Stimulated activated CD8-positive, alpha-beta memory T cell treated with anti-CD3 and anti-CD28 coated beads, Interleukin-2, amount 100 ng/mL, for 1 hour (primary cell): ENCODE results near the gene GRID1.
"Not testable (repeated sequence)": the region's sequence is repeated elsewhere in the genome, so short reads cannot be mapped to it uniquely, and the experiment has no call there.

Source experiments
- DNase-seq, 2 donors: peaks; one replicate each; pipeline ENCODE4 v3.0.0-alpha.2; 2020; ENCODE audit warnings: low read depth in 2 of 2

The GRID1 gene

DNA sequence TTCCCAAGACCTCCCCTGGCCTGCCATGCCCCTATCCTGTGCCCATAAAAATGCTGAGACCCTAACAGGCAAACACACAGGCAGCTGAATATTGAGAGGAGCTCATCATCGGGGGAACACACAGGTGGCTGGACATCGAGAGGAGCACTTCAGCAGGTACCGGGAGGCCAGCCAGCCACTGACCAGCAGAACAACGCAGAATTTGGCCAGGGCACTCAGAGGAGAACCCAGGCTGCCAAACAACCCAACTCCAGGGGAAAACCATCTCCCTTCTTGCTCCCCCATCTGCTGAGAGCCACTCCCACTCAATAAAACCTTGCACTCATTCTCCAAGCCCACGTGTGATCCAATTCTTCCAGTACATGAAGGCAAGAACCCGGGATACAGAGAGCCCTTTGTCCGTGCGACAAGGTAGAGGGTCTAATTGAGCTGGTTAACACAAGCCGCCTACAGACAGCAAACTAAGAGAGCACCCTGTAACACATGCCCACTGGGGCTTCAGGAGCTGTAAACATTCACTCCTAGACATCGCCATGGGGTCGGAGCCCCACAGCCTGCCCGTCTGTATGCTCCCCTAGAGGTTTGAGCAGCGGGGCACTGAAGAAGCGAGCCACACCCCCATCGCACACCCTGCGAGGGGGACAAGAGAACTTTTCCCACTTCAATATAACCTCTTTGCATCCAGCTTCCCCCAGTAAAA, 258.8 kb downstream of the GRID1 start:
- DNase-seq, result not testable (repeated sequence)

DNA sequence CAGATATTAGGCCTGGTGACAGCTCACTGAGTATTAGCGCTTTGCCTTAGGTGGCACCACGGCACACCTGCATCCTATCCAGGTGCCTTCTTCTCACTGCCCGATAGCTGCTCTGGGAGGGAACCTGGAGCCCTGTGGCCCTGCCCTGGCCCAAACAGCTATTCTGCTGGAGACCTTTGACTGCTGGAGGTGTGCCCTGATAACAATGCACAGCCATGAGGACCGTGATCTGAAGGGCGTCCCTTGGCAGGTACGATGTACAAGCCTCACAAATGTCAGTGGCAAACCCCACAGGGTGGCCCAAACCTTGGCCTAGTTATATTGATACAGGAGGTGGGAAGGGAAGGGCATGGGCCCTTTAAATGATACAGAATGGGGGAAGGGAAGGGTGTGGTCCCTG, 259.5 kb downstream of the GRID1 start:
- DNase-seq, result no peak

DNA sequence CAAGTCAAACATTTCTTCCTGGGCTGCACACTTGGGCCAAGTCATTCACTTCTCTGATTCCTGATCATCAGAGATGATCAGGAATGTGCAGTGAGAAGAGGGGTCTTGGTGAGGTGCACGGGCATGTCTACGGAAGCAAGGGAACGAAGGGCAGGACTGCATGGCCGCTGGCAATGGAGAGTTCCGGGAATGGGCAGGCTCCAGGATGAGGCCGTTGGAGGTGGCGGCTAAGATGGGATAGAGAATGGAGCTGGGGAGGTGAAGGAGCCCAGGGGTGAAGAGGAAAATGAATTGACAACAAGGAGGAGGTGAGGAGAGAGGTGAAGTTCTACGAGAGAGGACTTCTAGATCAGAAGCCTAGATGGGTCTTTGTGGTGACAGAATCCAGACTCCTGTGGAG, 260.0 kb downstream of the GRID1 start:
- no peak for DNase-seq

DNA sequence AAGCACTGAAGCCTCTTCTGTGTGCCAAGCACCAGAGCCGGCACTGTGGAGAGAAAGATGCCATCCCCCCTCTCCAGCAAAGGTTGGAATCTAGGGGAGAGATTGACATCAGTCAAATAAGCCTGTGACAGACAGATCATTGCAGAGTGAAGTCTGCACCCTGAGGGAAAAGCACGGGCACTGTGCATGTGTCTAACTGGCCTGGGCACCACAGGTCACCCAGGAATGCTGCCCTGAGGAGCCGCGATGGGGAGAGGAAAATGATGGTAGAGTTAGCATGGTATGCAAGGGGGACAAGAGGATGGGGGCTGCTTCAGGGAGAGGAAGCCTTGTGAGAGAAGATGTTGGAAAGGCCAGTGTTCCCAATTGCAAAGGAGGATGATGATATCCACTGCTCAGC, 261.0 kb downstream of the GRID1 start:
- DNase-seq, result no peak

DNA sequence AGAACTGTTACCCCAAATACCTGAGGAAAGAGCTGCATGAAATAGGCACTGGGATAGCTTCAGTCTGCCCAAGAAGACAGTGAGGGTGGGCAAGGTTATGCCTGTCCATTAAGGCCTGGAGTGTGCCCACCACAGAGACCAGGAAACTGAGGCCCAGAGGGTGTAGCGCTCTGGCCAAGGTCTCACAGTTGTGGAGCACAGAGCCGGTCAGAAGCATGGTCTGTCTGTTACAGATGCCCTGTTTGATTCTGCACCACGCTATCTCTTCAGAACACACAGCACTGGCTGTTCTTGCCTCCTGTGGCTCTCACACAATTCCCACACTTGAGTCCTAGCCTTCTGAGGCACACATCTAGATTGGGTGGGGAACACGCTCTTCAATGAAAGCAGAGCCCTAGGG, 261.4 kb downstream of the GRID1 start:
- DNase-seq, result no peak

DNA sequence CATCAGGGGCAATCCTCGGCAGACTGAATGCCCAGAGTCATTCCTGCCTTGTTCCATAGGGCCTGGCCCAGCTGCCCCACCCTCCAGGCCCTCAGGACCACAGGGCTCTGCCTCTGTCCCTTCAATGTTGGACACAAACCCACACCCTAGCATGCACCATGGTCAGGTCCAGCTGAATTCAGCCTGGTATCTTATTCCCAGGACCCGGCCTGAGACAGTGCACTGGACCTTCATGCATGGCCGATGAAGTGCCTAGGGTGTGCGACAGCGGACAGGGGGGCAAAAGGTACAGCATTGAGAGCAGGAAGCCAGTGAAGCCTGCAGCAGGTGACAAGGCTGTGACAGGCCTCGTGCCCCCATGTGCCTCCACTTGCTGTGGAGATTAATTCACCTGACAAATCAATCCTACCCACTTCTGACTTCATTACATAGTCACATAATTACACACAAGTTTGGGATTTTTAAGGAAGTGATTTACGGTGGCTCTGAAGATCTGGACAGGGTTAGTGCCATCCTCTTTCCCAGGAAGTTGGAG, 261.9 kb downstream of the GRID1 start:
- no peak for DNase-seq

DNA sequence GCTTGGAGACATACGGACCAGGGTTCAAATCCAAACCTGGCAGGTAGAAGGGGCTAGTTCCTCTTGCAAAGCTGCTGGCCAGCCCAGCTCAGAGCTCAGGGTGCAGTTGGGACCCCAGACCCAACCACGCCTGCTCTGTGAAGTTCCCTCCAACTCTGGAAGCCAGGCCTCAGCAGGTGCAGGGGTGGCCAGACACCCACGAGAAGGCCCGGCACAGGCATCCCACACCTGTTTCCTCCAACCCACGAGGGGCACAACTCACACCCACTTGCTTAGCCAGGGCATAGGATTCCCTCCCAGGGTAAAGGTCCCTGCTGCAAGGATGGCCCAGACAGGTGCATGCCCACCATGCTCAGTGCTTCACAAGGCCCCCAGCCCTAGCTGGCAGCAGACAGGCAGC, 262.4 kb downstream of the GRID1 start:
- DNase-seq, result no peak

DNA sequence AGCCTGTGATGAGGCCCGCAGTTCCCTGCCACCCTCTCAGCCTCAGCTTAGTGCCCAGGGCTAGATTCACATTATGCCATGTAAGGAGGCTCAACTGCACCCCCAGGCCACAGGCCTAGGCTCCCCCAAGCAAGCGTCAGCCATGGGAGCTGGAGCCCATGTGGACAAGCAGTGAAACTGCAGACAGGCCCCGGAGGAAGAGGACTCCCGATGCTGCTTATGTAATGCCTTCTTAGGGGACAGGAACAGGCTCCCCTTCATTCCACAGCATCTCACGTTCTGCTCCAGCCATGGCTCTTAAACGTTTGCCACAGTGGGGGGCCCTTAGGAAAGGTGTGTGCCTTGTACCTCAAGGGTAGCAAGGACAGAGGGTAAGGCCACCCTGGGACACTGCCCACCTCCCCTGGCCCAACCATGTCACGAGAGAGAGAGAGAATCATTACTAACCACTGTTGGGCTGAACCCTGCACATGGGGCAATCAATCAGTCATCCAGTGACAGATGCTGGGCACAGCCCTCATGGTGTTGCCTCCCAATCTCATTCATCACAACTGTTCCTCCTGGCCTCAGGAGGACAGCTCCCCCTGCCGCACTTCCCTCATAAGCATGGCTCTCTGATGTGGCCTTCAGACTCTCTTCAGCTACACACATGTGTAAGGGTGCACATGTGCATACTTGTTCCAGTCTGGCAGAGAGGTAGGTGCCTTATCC, 263.0 kb downstream of the GRID1 start:
- no peak for DNase-seq

DNA sequence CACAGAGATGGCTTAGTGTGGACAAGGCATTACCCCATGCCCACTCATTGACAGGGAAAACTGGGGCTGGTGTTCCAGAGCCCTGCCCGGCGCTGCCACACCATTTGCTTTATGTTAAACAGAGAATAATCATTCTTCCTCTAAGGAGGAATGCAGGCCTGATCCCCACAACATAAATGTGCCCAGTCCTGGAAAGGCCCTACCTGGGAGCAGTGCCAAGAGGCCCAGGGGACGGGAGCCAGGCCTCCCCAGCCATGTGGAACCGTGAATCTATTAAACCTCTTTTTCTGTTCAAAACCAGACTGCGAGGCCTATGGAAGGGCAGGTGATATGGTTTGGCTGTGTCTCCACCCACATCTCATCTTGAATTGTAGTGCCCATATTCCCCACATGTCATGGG, 264.1 kb downstream of the GRID1 start:
- DNase-seq, result no peak

DNA sequence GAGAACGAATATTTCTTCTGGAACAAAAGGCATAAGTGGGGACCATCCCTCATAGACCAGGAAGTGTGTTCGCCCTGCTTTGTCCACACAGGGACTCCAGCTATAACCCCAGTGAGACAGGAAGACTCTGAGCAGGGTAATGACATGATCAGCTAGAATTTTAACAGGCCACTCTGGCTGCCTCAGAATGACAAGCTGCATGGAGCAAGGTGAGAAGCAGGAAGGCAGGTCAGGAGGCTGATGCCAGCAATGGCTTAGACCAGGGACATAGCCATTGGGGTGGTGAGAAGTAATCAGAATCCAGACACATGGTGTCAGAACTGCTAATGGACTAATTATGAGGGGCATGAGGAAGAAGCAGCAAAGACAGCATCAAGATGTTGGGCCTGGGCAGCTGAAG, 264.6 kb downstream of the GRID1 start:
- no peak for DNase-seq

DNA sequence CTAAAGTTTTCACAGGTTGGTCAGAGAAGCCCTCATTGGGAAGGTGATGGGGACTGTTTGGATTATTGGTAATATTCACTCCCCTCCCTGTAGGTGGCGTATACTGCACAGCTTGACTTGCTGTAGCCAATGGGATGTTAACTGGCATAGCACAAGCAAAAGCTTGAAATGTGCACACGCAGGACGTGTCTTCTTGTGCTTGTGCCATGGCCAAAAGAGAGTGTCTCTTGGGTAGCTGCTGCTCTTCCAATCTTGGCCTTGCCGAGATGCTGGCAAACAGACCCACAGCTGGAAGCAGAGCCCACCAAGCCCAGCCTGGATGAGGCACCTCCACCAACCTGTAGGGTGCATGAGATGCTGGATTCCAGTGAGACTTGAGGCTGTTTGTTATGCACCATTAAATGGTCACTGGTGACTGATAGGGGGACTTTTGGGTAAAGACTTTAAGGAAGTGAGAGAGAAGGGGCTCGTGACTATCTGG, 266.0 kb downstream of the GRID1 start:
- DNase-seq, result no peak

DNA sequence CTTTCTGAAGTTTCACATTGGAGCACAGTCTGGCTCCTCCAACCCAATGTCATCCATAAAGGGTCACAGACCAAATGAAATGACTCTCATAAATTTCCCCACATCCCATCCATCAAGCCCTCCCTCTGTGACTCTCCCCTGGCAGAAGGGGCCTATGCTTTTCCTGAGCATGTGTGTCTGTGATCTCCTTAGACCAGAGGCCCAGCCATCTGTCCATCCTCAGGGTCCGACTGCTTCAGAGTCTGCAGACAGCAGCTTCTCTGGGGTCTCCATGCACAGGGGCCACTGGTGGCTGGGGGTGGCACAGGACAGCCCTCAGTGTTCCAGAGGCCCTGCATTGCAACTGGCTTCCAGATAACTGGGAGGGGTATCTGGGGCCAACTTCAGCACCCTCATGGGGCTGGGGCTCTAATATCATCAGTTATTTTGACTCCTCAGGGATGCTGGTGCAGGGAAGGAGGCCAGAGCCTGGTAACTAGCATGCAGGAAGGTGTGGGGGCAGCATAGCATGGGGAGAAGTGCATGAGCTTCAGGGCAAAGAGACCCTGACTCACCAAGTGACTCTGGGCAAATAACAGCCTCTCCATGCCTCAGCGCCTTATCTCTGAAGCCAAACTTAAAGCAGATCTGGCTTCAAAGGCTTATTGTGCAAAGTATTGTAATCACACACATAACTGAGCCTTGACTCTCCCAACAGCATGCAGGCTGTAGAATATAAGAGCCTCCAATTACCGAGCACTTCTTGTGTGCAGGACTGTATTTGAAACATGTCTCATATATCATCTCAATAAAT, 266.9 kb downstream of the GRID1 start:
- DNase-seq, result no peak

DNA sequence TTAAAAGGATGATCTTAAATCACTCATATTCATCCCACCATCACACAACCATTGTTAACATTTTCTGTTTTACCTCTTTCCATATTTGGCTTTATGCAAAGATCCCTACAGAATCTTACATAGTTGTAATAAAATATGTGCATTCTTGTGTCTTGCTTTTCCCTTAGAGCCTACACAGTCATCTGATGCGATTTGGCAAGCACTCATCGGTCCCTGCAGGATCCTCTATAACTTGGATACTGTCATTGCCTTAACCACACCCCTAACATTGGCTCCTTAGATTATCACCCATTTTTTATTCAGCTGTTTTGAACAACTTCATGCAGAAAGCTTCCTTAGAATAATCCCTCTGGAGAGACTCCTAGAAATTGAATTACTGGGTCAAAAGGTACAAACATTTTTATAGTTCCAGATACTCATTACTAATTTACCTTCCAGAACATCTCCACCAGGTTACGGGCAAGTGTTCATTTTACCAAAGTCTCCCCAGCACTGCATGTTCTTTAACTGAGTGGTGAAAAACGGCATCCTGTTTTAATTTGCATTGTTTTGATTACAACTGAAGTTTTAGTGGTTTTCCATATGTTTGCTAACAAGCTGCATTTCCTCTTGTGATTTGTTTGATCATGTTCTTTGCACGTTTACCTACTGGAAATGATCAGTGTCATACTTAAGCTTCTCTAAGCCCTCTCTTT, 268.3 kb downstream of the GRID1 start:
- DNase-seq, result no peak

DNA sequence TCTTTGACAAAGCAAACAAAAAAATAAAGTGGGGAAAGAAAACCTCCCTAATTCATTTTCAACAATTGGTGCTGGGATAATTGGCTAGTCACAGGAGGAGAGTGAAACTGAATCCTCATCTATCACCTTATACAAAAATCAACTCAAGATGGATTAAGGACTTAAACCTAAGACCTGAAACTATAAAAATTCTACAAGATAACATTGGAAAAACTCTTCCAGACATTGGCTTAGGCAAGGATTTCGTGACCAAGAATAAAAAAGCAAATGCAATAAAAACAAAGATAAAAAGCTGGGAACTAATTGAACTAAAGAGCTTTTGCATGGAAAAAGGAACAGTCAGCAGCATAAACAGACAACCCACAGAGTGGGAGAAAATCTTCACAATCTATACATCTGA, 271.5 kb downstream of the GRID1 start:
- DNase-seq, result not testable (repeated sequence)

DNA sequence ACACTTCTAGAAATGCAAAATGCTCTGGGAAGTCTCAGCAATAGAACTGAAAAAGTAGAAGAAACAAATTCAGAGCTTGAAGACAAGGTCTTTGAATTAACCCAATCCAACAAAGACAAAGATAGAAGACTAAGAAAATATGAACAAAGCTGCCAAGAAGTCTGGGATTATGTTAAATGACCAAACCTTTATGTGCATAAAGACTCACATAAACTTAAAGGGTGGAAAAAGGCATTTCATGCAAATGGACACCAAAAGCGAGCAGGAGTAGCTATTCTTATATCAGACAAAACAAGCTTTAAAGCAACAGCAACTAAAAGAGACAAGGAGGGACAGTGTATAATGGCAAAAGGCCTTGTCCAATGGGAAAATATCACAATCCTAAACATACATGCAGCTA, 274.3 kb downstream of the GRID1 start:
- not testable (repeated sequence) for DNase-seq

DNA sequence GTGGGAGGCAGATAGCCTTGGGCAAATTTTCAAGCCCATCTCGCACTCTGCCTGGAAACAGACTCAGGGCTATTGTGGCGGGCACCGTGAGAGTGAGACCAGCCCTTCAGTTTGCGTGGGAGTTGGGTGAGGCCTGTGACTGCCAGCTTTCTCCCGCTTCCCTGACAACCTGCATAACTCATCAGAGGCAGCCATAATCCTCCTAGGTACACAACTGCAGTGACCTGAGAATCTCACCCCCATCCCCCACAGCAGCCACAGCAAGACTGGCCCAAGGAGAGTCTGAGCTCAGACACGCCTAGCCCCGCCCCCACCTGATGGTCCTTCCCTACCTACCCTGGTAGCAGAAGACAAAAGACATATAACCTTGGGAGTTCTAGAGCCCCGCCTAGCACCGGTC, 275.4 kb downstream of the GRID1 start:
- DNase-seq, result no peak

DNA sequence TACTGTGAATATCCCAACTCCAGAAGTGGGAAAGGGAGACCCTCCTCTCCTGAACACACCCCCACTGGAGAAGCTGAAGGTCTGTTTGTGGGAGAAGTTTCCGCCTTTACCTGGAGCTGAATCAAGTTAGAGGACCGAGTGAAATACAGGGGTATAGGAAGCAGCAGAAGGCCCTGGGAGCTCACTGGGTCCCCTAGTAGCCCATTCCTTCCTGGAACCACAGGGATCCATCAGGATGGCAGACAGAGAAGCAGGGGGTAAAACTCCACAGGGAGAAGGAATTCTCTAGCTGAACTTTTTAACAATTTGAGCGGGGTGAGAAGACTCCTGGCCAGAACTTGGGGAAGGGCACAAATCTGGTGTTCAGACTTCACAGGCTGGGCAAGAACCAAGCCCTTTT, 275.8 kb downstream of the GRID1 start:
- DNase-seq, result no peak

DNA sequence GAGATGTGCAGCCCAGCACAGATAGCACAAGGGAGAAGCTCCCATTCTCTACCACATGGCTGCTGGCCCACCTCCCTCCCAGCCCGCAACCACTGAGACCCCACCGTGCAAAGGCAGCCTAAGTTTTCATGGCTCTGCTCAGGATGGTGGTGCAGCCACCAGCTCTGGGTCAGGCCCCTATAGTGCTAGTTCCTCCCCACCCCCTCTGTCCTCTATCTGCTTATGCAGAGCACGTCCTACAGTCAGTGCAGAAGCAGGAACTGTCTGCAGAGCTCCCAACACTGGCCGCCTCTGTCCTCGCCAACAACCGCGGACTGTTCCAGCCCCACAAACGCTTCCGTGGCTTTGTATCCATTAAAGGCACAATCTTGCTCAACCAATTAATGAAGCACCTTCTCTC, 278.9 kb downstream of the GRID1 start:
- no peak for DNase-seq

DNA sequence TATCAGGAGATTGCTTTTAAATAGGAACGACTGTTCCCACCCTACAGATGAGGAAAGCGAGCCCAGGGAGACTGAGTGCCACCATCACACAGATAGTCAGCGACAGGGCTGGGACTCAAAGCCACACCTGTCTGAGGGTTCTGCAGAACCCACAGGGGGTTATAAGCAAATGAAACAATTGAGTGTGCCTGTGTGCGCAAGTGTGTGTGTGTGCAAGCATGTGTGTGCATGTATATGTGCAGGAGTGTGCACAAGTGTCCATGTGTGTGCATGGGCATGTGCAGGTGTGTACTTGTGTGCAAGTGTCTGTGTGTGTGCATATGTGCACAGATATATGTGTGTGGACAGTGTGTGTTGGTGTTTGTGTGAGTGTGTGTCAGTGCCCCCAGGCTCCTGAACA, 280.2 kb downstream of the GRID1 start:
- DNase-seq, result no peak

DNA sequence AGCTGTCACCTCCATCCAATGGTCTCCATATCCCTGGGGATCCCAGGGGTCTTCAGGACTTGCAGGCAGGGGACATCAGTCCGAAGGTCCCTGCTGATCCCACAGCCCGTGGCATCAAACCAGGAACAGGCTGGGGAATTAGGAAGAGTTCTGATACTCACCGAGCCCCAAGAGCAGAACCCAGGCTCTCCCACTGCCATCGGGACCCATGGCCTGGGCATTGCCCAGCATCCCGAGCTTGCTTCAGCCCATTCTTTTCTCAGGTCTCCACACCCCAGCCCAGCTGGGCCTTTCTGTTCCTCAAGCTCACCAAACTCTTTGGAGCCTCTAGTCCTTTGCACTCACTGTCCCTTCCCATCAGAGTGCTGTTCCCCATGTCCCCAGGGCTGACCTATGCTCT, 280.9 kb downstream of the GRID1 start:
- no peak for DNase-seq

DNA sequence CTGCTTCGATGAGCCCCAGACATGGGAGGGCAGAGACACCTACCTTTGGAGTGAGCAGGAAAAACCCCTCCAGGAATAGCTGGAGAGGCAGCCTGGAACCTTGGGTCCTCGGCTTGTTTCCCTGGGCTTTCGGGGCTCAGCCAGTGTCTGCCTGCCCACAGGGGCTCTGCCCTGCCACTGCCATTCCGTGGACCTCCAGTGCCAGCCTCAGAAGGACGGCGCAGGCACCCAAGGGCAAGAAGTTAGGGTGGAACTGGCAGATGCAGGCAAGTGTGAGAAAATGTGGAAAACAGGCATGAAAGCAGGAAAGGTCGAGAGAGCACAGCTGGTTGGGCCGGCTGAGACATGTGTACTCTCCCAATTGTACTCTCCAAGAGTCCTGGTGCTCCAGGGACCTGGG, 281.5 kb downstream of the GRID1 start:
- no peak for DNase-seq

DNA sequence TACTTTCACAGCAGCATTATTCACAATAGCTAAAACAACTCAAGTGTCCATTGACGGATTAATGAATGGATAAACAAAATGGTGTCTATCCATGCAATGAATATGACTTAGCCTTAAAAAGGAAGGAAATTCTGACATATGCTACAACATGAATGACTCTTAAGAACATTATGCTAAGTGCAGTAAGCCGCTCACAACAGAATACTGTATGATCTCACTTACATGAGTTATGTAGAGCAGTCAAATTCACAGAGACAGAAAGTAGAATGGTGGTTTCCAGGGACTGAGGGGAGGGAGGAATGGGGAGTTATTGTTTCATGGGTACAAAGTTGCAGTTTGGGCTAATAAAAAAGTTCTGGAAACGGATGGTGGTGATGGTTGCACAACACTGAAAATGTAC, 282.0 kb downstream of the GRID1 start:
- DNase-seq, result no peak
